GM12878 (cell line): ENCODE measurements around the gene CELSR3. TPM values are rescaled to one million over a fixed set of nuclear protein-coding genes. Genes with fewer than 3 reads are reported as not detected.

Source experiments
- ATAC-seq: fragments of 200-7000 bp; cut with Tn5 transposase; 3 replicates; pipeline ENCODE4 v1.9.1; 2020; ENCODE audit warnings: mild to moderate bottlenecking, moderate library complexity
- BruUV-seq: library from RNA; stranded (reverse); fragments of 400-500 nt; replicated peaks from 2 replicates; lab custom pipeline; 2021; lab: Mats Ljungman, UMichigan
- CTCF ChIA-PET: fragments of 300-600 bp; sonication (Branson Sonifier 250); formaldehyde crosslinking; extraction: SDS; loops from one replicate; lab custom pipeline; 2021; ENCODE audit warnings: inconsistent platforms; lab: Yijun Ruan, JAX
- POLR2A ChIA-PET: fragments of 350-600 bp; formaldehyde crosslinking; extraction: SDS; loops from one replicate; lab custom pipeline; 2021; ENCODE audit warnings: inconsistent platforms; lab: Charles Lee
- RAD21 ChIA-PET: fragments of 300-600 bp; sonication (Branson Sonifier 250); formaldehyde crosslinking; loops from one replicate; lab custom pipeline; 2023; ENCODE audit warnings: antibody characterized with exemption; ENCODE audit not compliant: unreplicated experiment; lab: Charles Lee
- SMC1A ChIA-PET: fragments of 300-600 bp; sonication (Branson Sonifier 250); formaldehyde crosslinking; loops from one replicate; lab custom pipeline; 2023; ENCODE audit not compliant: unreplicated experiment, uncharacterized antibody; lab: Charles Lee
- DNase-seq: peaks from one replicate; pipeline ENCODE4 v3.0.0-alpha.2; 2011; ENCODE audit warnings: low read depth, low spot score
- FAIRE-seq: peaks from 3 replicates; lab custom pipeline; 2011; peaks lifted over from hg19 to GRCh38; lab: Jason Lieb, UNC
- H2AFZ ChIP-seq: 2 replicates; pipeline ENCODE4 v1.6.0; 2011; ENCODE audit warnings: low read depth, low read length, control low read depth; ENCODE audit not compliant: control insufficient read depth
- H3K27ac ChIP-seq: 2 replicates; pipeline ENCODE4 v1.5.1; 2011; ENCODE audit warnings: control low read depth; ENCODE audit not compliant: control insufficient read depth, insufficient read depth
- H3K27me3 ChIP-seq, 2 experiments: replicated peaks in 1 of 2; 2 replicates each; pipeline versions ENCODE4 v1.6.0 to v1.6.1; 2011; ENCODE audit warnings: low read length in 1 of 2; ENCODE audit not compliant: control insufficient read depth in 2 of 2, insufficient read depth in 2 of 2
- H3K36me3 ChIP-seq, 2 experiments: 2 replicates each; pipeline ENCODE4 v1.5.1; 2011; ENCODE audit warnings: low read length in 1 of 2; ENCODE audit not compliant: control insufficient read depth in 2 of 2, insufficient read depth in 2 of 2
- H3K4me1 ChIP-seq: 2 replicates; pipeline ENCODE4 v1.6.1; 2011; ENCODE audit warnings: mild to moderate bottlenecking, low read length, moderate library complexity, mixed read lengths; ENCODE audit not compliant: control insufficient read depth, insufficient read depth
- H3K4me2 ChIP-seq: 2 replicates; pipeline ENCODE4 v1.6.0; 2011; ENCODE audit warnings: control low read depth; ENCODE audit not compliant: control insufficient read depth, insufficient read depth
- H3K4me3 ChIP-seq: fragments of 200-600 bp; sonication (generic); 2 replicates; pipeline ENCODE4 v1.5.1; 2016
- H3K79me2 ChIP-seq: 2 replicates; pipeline ENCODE4 v1.6.0; 2011; ENCODE audit warnings: low read length; ENCODE audit not compliant: control insufficient read depth, insufficient read depth
- H3K9ac ChIP-seq: 2 replicates; pipeline ENCODE4 v1.8.0; 2011; ENCODE audit warnings: low read length, control low read depth, mixed read lengths; ENCODE audit not compliant: control insufficient read depth, insufficient read depth
- H3K9me3 ChIP-seq: replicated peaks from 3 replicates; pipeline ENCODE4 v1.5.1; 2011; ENCODE audit warnings: mild to moderate bottlenecking, low read length; ENCODE audit not compliant: control insufficient read depth, insufficient read depth
- H4K20me1 ChIP-seq: 2 replicates; pipeline ENCODE4 v1.6.0; 2011; ENCODE audit not compliant: control insufficient read depth, insufficient read depth
- E2F8 ChIP-seq: fragments of 450-650 bp; IDR thresholded peaks from 2 replicates; pipeline ENCODE4 v1.6.1; 2018; ENCODE audit warnings: mild to moderate bottlenecking, low read depth, moderate library complexity; ENCODE audit not compliant: partially characterized antibody
- GABPA ChIP-seq: IDR thresholded peaks from 2 replicates; pipeline ENCODE4 v1.6.1; 2014; ENCODE audit warnings: antibody characterized with exemption, low read depth, mild to moderate bottlenecking, inconsistent platforms
- SMAD1 ChIP-seq: fragments of 450-650 bp; IDR thresholded peaks from 2 replicates; pipeline ENCODE4 v1.6.1; 2018; ENCODE audit warnings: mild to moderate bottlenecking, low read depth; ENCODE audit not compliant: partially characterized antibody
- ZSCAN29 ChIP-seq: fragments of 450-650 bp; IDR thresholded peaks from 2 replicates; pipeline ENCODE4 v1.6.1; 2017; ENCODE audit warnings: mild to moderate bottlenecking, moderate library complexity
- WGBS: methylation state at CpG from one replicate; pipeline ENCODE4 v1.1.6; 2016; ENCODE audit warnings: low lambda C conversion rate; ENCODE audit not compliant: insufficient replicate concordance, insufficient coverage; ENCODE audit errors: missing lambda C conversion rate; 5-methylcytosine and 5-hydroxymethylcytosine counted together
- in situ Hi-C: fragments of 300-500 bp; cut with MboI; formaldehyde crosslinking; loops from 9 replicates; pipeline ENCODE4 v1.14.3; 2018; ENCODE audit warnings: mixed read lengths
- intact Hi-C: fragments of 100-400 bp; cut with micrococcal nuclease; formaldehyde crosslinking; loops from one replicate; pipeline ENCODE4 v1.14.2; 2022; ENCODE audit not compliant: unreplicated experiment
- polyA plus RNA-seq, 11 experiments: library from polyadenylated mRNA; depleted of rRNA in 4 of 11; unstranded in 6 of 11; stranded (reverse) in 5 of 11; fragments of >200 nt; fragmentation: Nextera tagmentation in 4 of 11; fragmentation: Illumina TruSeq in 1 of 11; extraction: Ambion mirVana in 4 of 11; extraction: Trizol in 1 of 11; gene quantifications; 1 replicate in 1 of 11; 2 replicates in 10 of 11; pipeline versions ENCODE4 v1.2.1 to v1.2.3, GENCODE V29; 2011 to 2016; ENCODE audit warnings: inconsistent platforms in 2 of 11, missing spikeins in 2 of 11, low read depth in 1 of 11
- total RNA-seq, 4 experiments: library from RNA; depleted of rRNA in 3 of 4; stranded (reverse); fragments of >200 nt in 3 of 4; fragmentation: Illumina TruSeq in 1 of 4; extraction: Trizol in 1 of 4; gene quantifications; 2 replicates each; pipeline versions ENCODE4 v1.2.1 to v1.2.3, GENCODE V29; 2013 to 2021
- TF ChIP-seq, protein P1 (sequence below): fragments of 450-650 bp; IDR thresholded peaks from 2 replicates; pipeline ENCODE4 v1.6.1; 2017; ENCODE audit warnings: mild to moderate bottlenecking, moderate library complexity

CELSR3 gene
- total and polyA plus RNA-seq, 10 of the 15 experiments (the other 5 are each of a cell fraction or from before 2014, with no cell fraction given): 0.08 to 1.6 (median 0.57) TPM

DNA sequence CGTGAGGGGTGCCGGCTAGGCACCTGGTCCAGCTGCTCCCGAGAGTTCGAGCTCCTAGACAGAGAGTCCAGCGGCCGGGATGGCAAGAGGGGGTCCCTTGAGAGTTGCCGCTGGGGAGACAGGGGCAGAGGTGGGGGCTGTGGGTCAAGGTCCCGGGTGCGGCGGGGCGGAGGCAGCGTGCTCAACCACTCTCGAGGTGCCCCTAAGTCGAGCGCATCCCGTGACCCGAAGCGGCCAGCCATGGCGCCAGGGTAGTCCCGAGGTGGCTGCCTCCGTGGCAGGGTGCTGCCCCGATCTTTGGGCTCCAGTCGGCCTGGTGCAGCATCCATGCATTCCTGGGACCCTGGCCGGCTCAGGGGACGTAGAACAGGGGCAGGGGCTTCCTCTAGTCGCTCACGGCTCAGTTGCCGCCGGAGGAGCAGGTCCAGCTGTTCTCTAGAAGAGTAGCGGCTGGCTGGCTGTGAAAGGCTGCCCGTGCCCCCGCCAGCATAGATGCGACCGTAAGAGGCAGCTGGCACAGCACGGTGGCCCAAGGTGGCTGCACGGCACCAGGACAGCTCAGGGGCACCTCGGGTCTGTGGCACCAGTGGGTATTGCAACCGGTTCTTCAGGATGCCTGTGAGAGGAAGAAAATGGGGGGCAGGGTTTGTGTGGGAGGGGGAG, 22.6 kb downstream of the CELSR3 start:
- ChIA-PET SMC1A (no interaction called here), CTCF (no interaction called here), POLR2A (no interaction called here), RAD21 (no interaction called here)
- no peaks in the 10 kb centered on the region for H3K9me3 ChIP-seq
- no TSS peak for BruUV-seq
- DNase-seq (no peak), FAIRE-seq (no peak), ATAC-seq (no peak)
- H3K36me3 ChIP-seq: no peaks in the 10 kb centered on the region
- H2AFZ ChIP-seq: no peak overlapping the region
- H3K4me2 ChIP-seq: no peak overlapping the region
- no peak overlapping the region for H3K4me3 ChIP-seq
- H3K79me2 ChIP-seq: no peaks in the 10 kb centered on the region; the same call in 1 of the 2 replicates
- 59% methylated on average over 38 of the region's 38 CpGs for WGBS
- no peaks in the 10 kb centered on the region for H3K27me3 ChIP-seq
- H4K20me1 ChIP-seq: no peaks in the 10 kb centered on the region
- peaks cover 5% of the 10 kb centered on the region; the same call in 1 of the 2 replicates for H3K4me1 ChIP-seq
- TF ChIP-seq ZSCAN29 (no peak), SMAD1 (no peak), GABPA (no peak), E2F8 (no peak)
- TF ChIP-seq, protein P1, sequence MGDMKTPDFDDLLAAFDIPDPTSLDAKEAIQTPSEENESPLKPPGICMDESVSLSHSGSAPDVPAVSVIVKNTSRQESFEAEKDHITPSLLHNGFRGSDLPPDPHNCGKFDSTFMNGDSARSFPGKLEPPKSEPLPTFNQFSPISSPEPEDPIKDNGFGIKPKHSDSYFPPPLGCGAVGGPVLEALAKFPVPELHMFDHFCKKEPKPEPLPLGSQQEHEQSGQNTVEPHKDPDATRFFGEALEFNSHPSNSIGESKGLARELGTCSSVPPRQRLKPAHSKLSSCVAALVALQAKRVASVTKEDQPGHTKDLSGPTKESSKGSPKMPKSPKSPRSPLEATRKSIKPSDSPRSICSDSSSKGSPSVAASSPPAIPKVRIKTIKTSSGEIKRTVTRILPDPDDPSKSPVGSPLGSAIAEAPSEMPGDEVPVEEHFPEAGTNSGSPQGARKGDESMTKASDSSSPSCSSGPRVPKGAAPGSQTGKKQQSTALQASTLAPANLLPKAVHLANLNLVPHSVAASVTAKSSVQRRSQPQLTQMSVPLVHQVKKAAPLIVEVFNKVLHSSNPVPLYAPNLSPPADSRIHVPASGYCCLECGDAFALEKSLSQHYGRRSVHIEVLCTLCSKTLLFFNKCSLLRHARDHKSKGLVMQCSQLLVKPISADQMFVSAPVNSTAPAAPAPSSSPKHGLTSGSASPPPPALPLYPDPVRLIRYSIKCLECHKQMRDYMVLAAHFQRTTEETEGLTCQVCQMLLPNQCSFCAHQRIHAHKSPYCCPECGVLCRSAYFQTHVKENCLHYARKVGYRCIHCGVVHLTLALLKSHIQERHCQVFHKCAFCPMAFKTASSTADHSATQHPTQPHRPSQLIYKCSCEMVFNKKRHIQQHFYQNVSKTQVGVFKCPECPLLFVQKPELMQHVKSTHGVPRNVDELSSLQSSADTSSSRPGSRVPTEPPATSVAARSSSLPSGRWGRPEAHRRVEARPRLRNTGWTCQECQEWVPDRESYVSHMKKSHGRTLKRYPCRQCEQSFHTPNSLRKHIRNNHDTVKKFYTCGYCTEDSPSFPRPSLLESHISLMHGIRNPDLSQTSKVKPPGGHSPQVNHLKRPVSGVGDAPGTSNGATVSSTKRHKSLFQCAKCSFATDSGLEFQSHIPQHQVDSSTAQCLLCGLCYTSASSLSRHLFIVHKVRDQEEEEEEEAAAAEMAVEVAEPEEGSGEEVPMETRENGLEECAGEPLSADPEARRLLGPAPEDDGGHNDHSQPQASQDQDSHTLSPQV: no peak
- no peak overlapping the region for H3K9ac ChIP-seq
- in situ Hi-C loops: no loop called here
- intact Hi-C loops: no loop called here
- H3K27ac ChIP-seq: no peak overlapping the region
